Measurements from ENCODE around the gene SDK1. TPM values are rescaled to one million over a fixed set of nuclear protein-coding genes. Genes with fewer than 3 reads are reported as not detected.

SDK1 gene
- total RNA-seq, 6 experiments from 2014 or later = not detected

GRCh38 chr7:3540456-3541220 is 239.6 kb downstream of the SDK1 start:
- H3K9me3 Mint-ChIP-seq = peaks cover 37% of the 10 kb centered on the region
- H3K27me3 Mint-ChIP-seq (ENCODE audit: insufficient read depth) = no peaks in the 10 kb centered on the region
- DNase-seq = no peak
- no peak for TF ChIP-seq CTCF (IDR thresholded peaks at IDR 0.05)
- no peaks in the 10 kb centered on the region for H3K36me3 Mint-ChIP-seq (ENCODE audit: low read depth)
- H3K4me3 Mint-ChIP-seq = no peak overlapping the region
- no peak overlapping the region for H3K27ac Mint-ChIP-seq
- no peaks in the 10 kb centered on the region for H3K4me1 Mint-ChIP-seq (ENCODE audit: low read depth)

- peaks cover 45% of the 10 kb centered on the region for H3K9me3 Mint-ChIP-seq
- TF ChIP-seq CTCF (IDR thresholded peaks at IDR 0.05) = no peak
- no peak overlapping the region for H3K4me3 Mint-ChIP-seq
- DNase-seq = no peak
- H3K36me3 Mint-ChIP-seq (ENCODE audit: low read depth) = no peaks in the 10 kb centered on the region
- no peak overlapping the region for H3K27ac Mint-ChIP-seq
- no peaks in the 10 kb centered on the region for H3K4me1 Mint-ChIP-seq (ENCODE audit: low read depth)
- H3K27me3 Mint-ChIP-seq (ENCODE audit: insufficient read depth) = no peaks in the 10 kb centered on the region
These were observed 243.2 kb downstream of the SDK1 start for GRCh38 chr7:3544202-3544601.

- Mint-ChIP-seq H3K4me3 (no peak overlapping the region), H3K27me3 (ENCODE audit: insufficient read depth) (no peaks in the 10 kb centered on the region), H3K4me1 (ENCODE audit: low read depth) (no peaks in the 10 kb centered on the region), H3K9me3 (peaks cover 54% of the 10 kb centered on the region), H3K27ac (no peak overlapping the region), H3K36me3 (ENCODE audit: low read depth) (no peaks in the 10 kb centered on the region)
- TF ChIP-seq CTCF (IDR thresholded peaks at IDR 0.05) = no peak
- no peak for DNase-seq
These were observed 247.8 kb downstream of the SDK1 start for GRCh38 chr7:3548815-3549214.

- no peak for TF ChIP-seq CTCF (IDR thresholded peaks at IDR 0.05)
These were observed 248.5 kb downstream of the SDK1 start for GRCh38 chr7:3549601-3550000.

GRCh38 chr7:3551536-3551935 is 250.5 kb downstream of the SDK1 start:
- no peaks in the 10 kb centered on the region for H3K36me3 Mint-ChIP-seq (ENCODE audit: low read depth)
- H3K4me3 Mint-ChIP-seq = no peak overlapping the region
- no peak for TF ChIP-seq CTCF (IDR thresholded peaks at IDR 0.05)
- no peak overlapping the region for H3K27ac Mint-ChIP-seq
- DNase-seq = no peak
- H3K27me3 Mint-ChIP-seq (ENCODE audit: insufficient read depth) = no peaks in the 10 kb centered on the region
- peaks cover 45% of the 10 kb centered on the region for H3K9me3 Mint-ChIP-seq
- H3K4me1 Mint-ChIP-seq (ENCODE audit: low read depth) = no peaks in the 10 kb centered on the region

More at GRCh38 chr7:3549601-3550000, 248.5 kb downstream of the SDK1 start:
- H3K4me1 Mint-ChIP-seq (ENCODE audit: low read depth) = no peaks in the 10 kb centered on the region
- no peak overlapping the region for H3K27ac Mint-ChIP-seq
- H3K9me3 Mint-ChIP-seq = peaks cover 50% of the 10 kb centered on the region
- no peak for DNase-seq
- no peaks in the 10 kb centered on the region for H3K27me3 Mint-ChIP-seq (ENCODE audit: insufficient read depth)
- H3K4me3 Mint-ChIP-seq = no peak overlapping the region
- H3K36me3 Mint-ChIP-seq (ENCODE audit: low read depth) = no peaks in the 10 kb centered on the region
